Panc1 (cell line): Measurements from ENCODE around the gene ITFG1.

Experiments
- CTCF ChIP-seq: fragments of 450-650 bp; IDR thresholded peaks from 2 replicates; pipeline ENCODE4 v1.5.1; 2017; ENCODE audit warnings: mild to moderate bottlenecking
- POLR2AphosphoS5 ChIP-seq: IDR thresholded peaks from 2 replicates; pipeline ENCODE4 v1.6.1; 2012; ENCODE audit warnings: mild to moderate bottlenecking, low read depth, low read length, moderate library complexity
- SIN3A ChIP-seq: IDR thresholded peaks from 2 replicates; pipeline ENCODE4 v1.6.1; 2012; ENCODE audit warnings: low read depth, mild to moderate bottlenecking, low read length, moderate library complexity, borderline replicate concordance; ENCODE audit not compliant: insufficient read depth

GRCh38 chr16:47377154-47377553 lies 83.7 kb downstream of the ITFG1 start:
- TF ChIP-seq POLR2AphosphoS5 (no peak), CTCF (no peak), SIN3A (no peak)
